ENCODE results near the gene ZNF670.

DNA sequence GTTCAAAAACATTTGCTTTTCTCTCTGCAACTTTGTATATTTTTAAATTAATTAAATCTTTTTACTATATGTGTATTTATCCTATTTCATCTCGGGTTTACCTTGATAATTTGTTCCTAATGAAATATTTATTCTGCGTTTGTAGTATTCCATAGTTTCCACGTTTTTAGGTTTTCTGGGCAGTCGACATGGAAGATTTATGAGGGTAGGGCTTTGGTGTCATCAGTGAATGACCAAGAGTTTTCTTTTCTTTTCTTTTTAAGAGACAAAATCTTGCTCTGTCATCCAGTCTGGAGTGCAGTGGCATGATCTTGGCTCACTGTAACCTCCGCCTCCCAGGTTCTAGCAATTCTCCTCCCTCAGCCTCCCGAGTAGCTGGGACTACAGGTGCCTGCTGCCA lies 42.8 kb upstream of the ZNF670 start:
- TF ChIP-seq, protein P1, sequence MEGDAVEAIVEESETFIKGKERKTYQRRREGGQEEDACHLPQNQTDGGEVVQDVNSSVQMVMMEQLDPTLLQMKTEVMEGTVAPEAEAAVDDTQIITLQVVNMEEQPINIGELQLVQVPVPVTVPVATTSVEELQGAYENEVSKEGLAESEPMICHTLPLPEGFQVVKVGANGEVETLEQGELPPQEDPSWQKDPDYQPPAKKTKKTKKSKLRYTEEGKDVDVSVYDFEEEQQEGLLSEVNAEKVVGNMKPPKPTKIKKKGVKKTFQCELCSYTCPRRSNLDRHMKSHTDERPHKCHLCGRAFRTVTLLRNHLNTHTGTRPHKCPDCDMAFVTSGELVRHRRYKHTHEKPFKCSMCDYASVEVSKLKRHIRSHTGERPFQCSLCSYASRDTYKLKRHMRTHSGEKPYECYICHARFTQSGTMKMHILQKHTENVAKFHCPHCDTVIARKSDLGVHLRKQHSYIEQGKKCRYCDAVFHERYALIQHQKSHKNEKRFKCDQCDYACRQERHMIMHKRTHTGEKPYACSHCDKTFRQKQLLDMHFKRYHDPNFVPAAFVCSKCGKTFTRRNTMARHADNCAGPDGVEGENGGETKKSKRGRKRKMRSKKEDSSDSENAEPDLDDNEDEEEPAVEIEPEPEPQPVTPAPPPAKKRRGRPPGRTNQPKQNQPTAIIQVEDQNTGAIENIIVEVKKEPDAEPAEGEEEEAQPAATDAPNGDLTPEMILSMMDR (IDR thresholded peaks at IDR 0.05; ENCODE audit: poor library complexity, severe bottlenecking), result no peak
- TF ChIP-seq POLR2AphosphoS5 (IDR thresholded peaks at IDR 0.05), result no peak
- no peak for TF ChIP-seq RAD21 (conservative IDR thresholded peaks at IDR 0.05)
